Heart left ventricle (tissue), 16 donors: Measurements from ENCODE around the gene CRISPLD2. TPM values are rescaled to one million over a fixed set of nuclear protein-coding genes. Genes with fewer than 3 reads are reported as not detected.
"Not testable (repeated sequence)": the region's sequence is repeated elsewhere in the genome, so short reads cannot be mapped to it uniquely, and the experiment has no call there.

Experiments used
- ATAC-seq, 4 donors: fragments of 200-7000 bp; cut with Tn5 transposase; one replicate each; pipeline ENCODE4 v1.9.1; 2020 to 2022; ENCODE audit warnings: moderate library complexity in 4 of 4, mild to moderate bottlenecking in 3 of 4, moderate number of reproducible peaks in 1 of 4
- DNase-seq, 5 donors: peaks; one replicate each; pipeline ENCODE4 v3.0.0-alpha.2; 2020
- H3K27ac ChIP-seq, 12 donors: fragments of 200-600 bp; sonication (generic) in 4 of 12; one replicate each; pipeline versions ENCODE4 v1.5.0 to v1.8.0; 2016 to 2022; ENCODE audit warnings: mild to moderate bottlenecking in 2 of 12
- H3K27me3 ChIP-seq, 9 donors: fragments of 200-600 bp; sonication (generic) in 2 of 9; one replicate each; pipeline versions ENCODE4 v1.5.1 to v1.8.0; 2016 to 2022; ENCODE audit warnings: mild to moderate bottlenecking in 3 of 9
- H3K36me3 ChIP-seq, 9 donors: fragments of 200-600 bp; sonication (generic) in 2 of 9; one replicate each; pipeline versions ENCODE4 v1.5.0 to v1.8.0; 2018 to 2022; ENCODE audit warnings: mild to moderate bottlenecking in 2 of 9
- H3K4me1 ChIP-seq, 12 donors: fragments of 200-600 bp; sonication (generic) in 4 of 12; one replicate each; pipeline versions ENCODE4 v1.5.0 to v1.8.0; 2016 to 2022; ENCODE audit warnings: mild to moderate bottlenecking in 3 of 12
- H3K4me3 ChIP-seq, 12 donors: fragments of 200-600 bp; sonication (generic) in 4 of 12; one replicate each; pipeline versions ENCODE4 v1.5.0 to v1.8.0; 2017 to 2022; ENCODE audit warnings: mild to moderate bottlenecking in 9 of 12, moderate library complexity in 4 of 12
- H3K9me3 ChIP-seq, 12 donors: fragments of 200-600 bp; sonication (generic) in 4 of 12; one replicate each; pipeline versions ENCODE4 v1.5.0 to v1.8.0; 2016 to 2022; ENCODE audit warnings: mild to moderate bottlenecking in 1 of 12
- CTCF ChIP-seq, 12 donors: fragments of 200-600 bp; sonication (generic) in 4 of 12; IDR thresholded peaks; one replicate each; pipeline versions ENCODE4 v1.5.0 to v1.8.0; 2018 to 2022; ENCODE audit warnings: antibody characterized with exemption in 12 of 12, mild to moderate bottlenecking in 5 of 12
- POLR2A ChIP-seq, 2 donors: fragments of 450-650 bp; IDR thresholded peaks; one replicate each; pipeline ENCODE4 v1.6.1; 2017; ENCODE audit warnings: antibody characterized with exemption in 2 of 2, mild to moderate bottlenecking in 2 of 2, moderate library complexity in 2 of 2
- WGBS, 4 donors: extraction: QIAGEN DNeasy Blood & Tissue Kit in 2 of 4; methylation state at CpG; one replicate each; pipeline versions ENCODE4 v1.1.5 to v1.1.7; 2013 to 2018; 5-methylcytosine and 5-hydroxymethylcytosine counted together
- intact Hi-C, 10 donors: fragments of 100-400 bp; cut with DNase I; formaldehyde crosslinking; loops; one replicate each; pipeline versions ENCODE4 v1.11.1 to v1.14.2; 2022
- polyA plus RNA-seq, 2 donors: library from polyadenylated mRNA; stranded (reverse); fragments of 200-250 nt; gene quantifications; one replicate each; pipeline ENCODE4 v1.2.3, GENCODE V29; 2013
- total RNA-seq, 9 donors: library from RNA; depleted of rRNA in 2 of 9; stranded (reverse); fragments of >200 nt in 2 of 9; fragmentation: NEBNext Ultra II Directional in 3 of 9; extraction: Animal tissue kit (Norgen Biotek cat#: 25700) in 3 of 9; gene quantifications; one replicate each; pipeline versions ENCODE4 v1.1.0 to v1.2.4, GENCODE V29; 2016 to 2023
- donor health status: ischemic (EF 13 %, LVEDD 7.1; RV severe dilation, severe dysfunction).
- donor health status: healthy with polysubstance abuse.
- donor health status: DM: no; HTN: yes; CAD: no.
- donor health status: DM: no; HTN: no; CAD: no.
- donor health status: ischemic (EF 25% LVEDD 6.9; RV normal size, moderate dysfunction).
- donor health status: ischemic (EF 25% LVEDD 5.7; RV mildly dilated, moderate dysfunction).
- donor health status: healthy.
- donor health status: DM: yes; HTN: yes; CAD: no.
- donor health status: ischemic (EF 35%, LVEDD 5.7; RV mildly dilated, moderate dysfunction).
- donor health status: nonischemic (EF 11% LVEDD 7.7; RV severe dilation, severe dysfunction).
- donor health status: DM: yes; HTN: yes; CAD: no.
- donor health status: PGD.
- donor health status: ischemic (EF 29% LVEDD 5.4; RV normal size, mild dysfunction).
- donor health status: nonischemic (EF 23%, LVEDD 6.1; RV moderate dilation, normal function).

The CRISPLD2 gene
- total and polyA plus RNA-seq, 11 donors, result 8.0 to 153 (median 12.9) TPM

- peak overlapping the region in 1 of 12 donors; percentile 10 for H3K4me3 ChIP-seq
- no peak for TF ChIP-seq CTCF (IDR thresholded peaks at IDR 0.05)
- no peak for TF ChIP-seq POLR2A (IDR thresholded peaks at IDR 0.05)
Measured at GRCh38 chr16:84933774-84934631, 114.2 kb downstream of the CRISPLD2 start.

GRCh38 chr16:84937196-84938005, 117.6 kb downstream of the CRISPLD2 start:
- H3K27ac ChIP-seq, result no peak overlapping the region
- no peaks in the 10 kb centered on the region for H3K9me3 ChIP-seq
- WGBS, 4 donors, result 57 to 62% (median 62%) methylated on average over 9 of the region's 9 CpGs
- no peaks in the 10 kb centered on the region for H3K36me3 ChIP-seq
- peaks cover 0 to 3% (median 0%) of the 10 kb centered on the region in 9 donors for H3K27me3 ChIP-seq
- ATAC-seq (no peak), DNase-seq (no peak)
- intact Hi-C loops, result no loop called here
- peaks cover 0 to 17% (median 13%) of the 10 kb centered on the region in 12 donors for H3K4me1 ChIP-seq
- H3K4me3 ChIP-seq, result no peak overlapping the region
- TF ChIP-seq POLR2A (IDR thresholded peaks at IDR 0.05), result no peak
- TF ChIP-seq CTCF (IDR thresholded peaks at IDR 0.05), result no peak

More at GRCh38 chr16:84933774-84934631, 114.2 kb downstream of the CRISPLD2 start:
- peak; percentile 84 to 93 (median 90) for DNase-seq
- Histone ChIP-seq H3K4me1 (peaks cover 0 to 28% (median 18%) of the 10 kb centered on the region in 12 donors), H3K27ac (peak overlapping the region; percentile 73 to 92 (median 86)), H3K36me3 (no peaks in the 10 kb centered on the region), H3K27me3 (no peaks in the 10 kb centered on the region), H3K9me3 (peaks cover 0 to 5% (median 0%) of the 10 kb centered on the region in 12 donors)
- intact Hi-C loops, result no loop called here
- ATAC-seq, result peak; percentile 91 to 97 (median 95)
- WGBS, 4 donors, result 30 to 58% (median 52%) methylated on average over 22 to 29 of the region's 29 CpGs

- H3K27ac ChIP-seq, DNase-seq, H3K36me3 ChIP-seq, intact Hi-C loops, ATAC-seq, H3K9me3 ChIP-seq, H3K4me3 ChIP-seq, H3K27me3 ChIP-seq: not testable (repeated sequence)
- 76 to 90% (median 78%) methylated on average over 6 of the region's 6 CpGs for WGBS, 4 donors
- H3K4me1 ChIP-seq, result peaks cover 0 to 10% (median 9%) of the 10 kb centered on the region in 12 donors
Measured at GRCh38 chr16:84938616-84939015, 118.8 kb downstream of the CRISPLD2 start.

GRCh38 chr16:84940670-84941551, 121.1 kb downstream of the CRISPLD2 start:
- TF ChIP-seq CTCF (IDR thresholded peaks at IDR 0.05) (no peak), POLR2A (IDR thresholded peaks at IDR 0.05) (no peak)
- ATAC-seq, result peak in 3 of 4 donors; percentile 28 to 69 (median 41)
- 77 to 84% (median 84%) methylated on average over 32 to 41 of the region's 41 CpGs for WGBS, 4 donors
- DNase-seq, result no peak
- Histone ChIP-seq H3K9me3 (no peaks in the 10 kb centered on the region), H3K4me1 (no peaks in the 10 kb centered on the region), H3K36me3 (no peaks in the 10 kb centered on the region), H3K4me3 (no peak overlapping the region), H3K27me3 (peaks cover 0 to 3% (median 0%) of the 10 kb centered on the region in 9 donors), H3K27ac (no peak overlapping the region)
- intact Hi-C loops, result no loop called here
